Dedifferentiated amniotic fluid mesenchymal stem cell (primary cell): ENCODE results near the gene FLT1.

ENCODE experiments used
- DNase-seq: peaks from one replicate; pipeline ENCODE4 v3.0.0-alpha.2; 2016; ENCODE audit errors: extremely low spot score

The FLT1 gene

GRCh38 chr13:28485996-28486543 is 8.9 kb downstream of the FLT1 start:
- no peak for DNase-seq

DNA sequence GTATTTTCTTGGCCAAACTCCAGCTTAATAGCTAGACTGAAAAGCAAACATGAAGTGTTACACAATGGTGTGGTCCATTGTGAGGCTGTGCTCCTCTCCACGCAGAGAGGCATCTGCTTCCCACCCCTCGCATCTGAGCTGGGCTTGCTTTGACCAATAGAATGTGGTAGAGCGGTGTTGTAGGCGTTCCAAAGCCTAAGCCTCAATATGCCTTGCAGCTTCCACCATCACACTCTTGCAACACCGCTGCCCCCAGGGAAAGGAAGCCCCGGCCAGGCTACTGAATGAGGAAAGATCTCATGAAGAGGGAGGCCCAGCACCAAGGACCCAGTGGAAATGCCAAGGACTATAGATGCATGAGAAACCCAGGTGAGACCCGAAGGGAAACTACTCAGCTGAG is 9.4 kb downstream of the FLT1 start:
- no peak for DNase-seq

GRCh38 chr13:28485097-28485496 is 9.8 kb downstream of the FLT1 start:
- DNase-seq: no peak

DNA sequence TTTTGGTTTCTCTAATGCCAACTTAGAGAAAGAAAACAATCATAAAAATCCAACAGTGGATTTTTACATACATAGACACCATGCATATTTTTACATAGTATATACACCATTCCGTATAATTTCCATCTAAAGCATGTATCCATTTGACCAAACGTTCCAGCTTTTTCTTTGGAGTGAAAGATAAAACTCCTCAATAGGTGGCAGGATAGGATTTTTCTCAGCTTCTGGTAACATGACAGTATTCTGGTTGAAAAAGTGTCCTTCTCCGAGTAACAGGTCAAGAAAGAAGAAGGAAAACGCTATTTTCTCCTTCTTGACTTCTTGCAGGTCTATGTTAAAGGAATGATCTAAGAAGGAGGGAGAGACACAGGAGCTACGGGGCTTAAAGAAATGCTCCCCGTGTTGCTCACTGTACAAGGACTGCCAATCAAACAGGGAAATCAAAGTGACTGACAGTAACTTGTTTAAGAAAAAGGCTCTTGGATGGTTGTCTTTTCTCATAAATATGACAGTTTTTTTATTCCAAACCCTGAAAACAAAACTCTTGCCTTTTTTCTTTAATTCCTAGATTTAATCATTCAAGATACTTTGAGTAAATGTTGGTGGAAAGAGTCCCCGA is 11.5 kb downstream of the FLT1 start:
- DNase-seq: no peak

- no peak for DNase-seq
Observed at GRCh38 chr13:28479005-28479404, 15.9 kb downstream of the FLT1 start.

DNA sequence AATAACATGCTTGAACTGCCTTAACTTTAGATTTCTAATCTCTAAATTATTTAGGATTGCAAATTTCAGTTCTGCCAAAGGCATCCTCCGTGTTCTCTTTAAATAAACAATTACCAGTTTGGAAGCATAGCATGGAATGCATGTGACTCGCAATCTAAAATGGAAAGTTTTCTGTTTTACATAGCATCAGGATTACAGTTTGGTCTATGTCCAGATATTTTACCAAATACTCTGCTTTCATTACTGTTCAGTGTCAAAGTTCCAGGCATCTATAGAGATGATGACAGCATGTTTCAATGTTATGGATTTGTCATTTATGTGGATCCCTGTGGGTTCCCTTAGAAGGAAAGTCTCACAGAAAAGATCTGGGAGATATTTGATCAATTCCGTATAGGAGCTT is 16.8 kb downstream of the FLT1 start:
- peak; percentile 69 for DNase-seq

DNA sequence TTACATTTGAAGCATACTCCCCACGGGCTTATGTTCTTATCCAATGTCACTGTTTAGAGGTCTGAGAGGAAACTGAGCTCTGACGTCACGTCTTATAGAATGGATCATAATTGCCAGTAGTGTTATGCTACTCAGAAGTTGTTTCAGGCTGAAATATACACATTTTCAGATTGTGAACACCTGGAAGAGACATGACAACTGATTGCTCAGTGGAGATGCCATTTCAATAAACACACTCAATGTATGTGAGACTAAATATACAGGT is 17.3 kb downstream of the FLT1 start:
- no peak for DNase-seq

DNA sequence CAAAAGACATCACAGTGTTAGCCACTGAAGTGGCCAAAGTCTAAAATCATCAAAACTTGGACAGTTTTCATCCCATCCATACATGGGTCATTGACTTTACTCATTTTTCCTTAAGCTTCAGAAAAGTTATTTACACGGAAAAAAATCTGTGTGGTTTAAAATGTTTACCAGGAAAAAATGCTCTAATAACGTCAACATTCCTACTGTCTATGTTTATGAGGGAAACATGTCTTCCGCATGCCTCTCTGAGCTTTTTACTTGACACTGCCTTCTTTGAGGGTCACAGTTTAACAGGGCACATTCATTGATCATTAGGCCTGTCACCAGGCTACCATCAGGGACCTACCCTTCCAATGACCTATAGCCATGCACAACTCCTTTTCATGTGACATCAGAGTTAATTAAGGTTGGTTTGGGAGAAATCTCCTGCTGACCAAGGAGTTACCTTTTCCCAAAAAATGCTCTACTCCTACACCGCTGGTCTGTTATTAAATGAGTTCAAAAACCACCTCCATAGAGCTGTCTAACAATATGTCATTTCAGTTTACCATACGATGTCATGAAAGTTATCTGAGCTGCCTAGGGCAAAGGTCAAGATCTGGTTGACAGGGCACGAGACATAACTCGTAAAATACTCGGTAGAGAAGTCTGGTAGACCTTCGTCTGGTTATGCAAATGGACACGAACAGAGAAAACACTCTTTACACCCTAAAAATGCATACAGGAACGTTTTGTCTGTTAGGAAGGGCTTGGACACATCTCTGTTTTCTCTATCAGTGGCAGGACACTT is 17.8 kb downstream of the FLT1 start:
- no peak for DNase-seq

GRCh38 chr13:28475916-28476725 is 18.8 kb downstream of the FLT1 start:
- peak; percentile 83 for DNase-seq

DNA sequence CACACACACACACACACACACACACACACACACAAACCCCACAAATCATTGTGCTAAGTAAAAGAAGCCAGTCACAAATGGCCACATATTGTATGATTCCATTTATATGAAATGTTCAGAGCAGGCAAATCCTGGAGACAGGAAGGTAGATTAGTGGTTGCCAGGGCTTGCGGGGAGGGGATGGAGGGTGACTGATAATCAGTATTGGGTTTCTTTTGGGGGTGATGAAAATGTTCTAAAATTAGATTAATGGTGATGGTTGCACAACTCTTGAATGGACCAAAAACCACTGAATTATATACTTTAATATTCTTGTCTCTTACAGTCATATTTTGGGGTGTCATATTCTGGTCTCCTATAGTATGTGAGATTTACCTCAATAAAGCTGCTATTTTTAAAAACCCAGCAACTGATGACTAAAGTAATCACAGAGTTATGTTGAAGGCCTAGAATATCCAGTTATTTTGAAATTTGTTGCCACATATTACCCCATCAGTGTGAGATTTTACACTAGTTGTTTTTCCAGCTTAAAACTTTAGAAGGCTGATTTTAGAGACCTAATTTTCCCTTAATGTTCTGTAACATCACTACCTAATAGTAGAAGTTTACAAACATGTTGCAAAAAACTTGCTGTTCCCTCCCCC is 20.3 kb downstream of the FLT1 start:
- no peak for DNase-seq

GRCh38 chr13:28473044-28473443 is 21.9 kb downstream of the FLT1 start:
- DNase-seq: no peak

DNA sequence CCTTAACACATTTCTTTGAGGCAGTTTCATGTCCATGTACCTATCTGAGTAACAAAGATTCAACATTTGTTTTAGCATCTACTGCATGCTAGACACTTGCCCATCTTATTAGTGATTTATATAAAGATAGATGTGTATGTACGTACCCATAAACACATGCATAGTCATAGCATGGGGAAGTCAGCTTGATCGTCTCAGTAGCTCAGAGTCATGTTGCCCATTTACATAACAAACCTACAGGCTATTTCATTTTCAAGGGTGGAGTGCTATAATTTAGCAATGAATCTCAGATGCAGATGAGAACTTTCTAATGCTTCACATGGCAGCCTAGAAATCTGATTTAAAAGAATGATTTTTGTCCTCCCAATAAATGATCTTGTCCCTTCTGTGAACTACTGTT is 23.5 kb downstream of the FLT1 start:
- no peak for DNase-seq

GRCh38 chr13:28470296-28470695 is 24.6 kb downstream of the FLT1 start:
- no peak for DNase-seq

DNA sequence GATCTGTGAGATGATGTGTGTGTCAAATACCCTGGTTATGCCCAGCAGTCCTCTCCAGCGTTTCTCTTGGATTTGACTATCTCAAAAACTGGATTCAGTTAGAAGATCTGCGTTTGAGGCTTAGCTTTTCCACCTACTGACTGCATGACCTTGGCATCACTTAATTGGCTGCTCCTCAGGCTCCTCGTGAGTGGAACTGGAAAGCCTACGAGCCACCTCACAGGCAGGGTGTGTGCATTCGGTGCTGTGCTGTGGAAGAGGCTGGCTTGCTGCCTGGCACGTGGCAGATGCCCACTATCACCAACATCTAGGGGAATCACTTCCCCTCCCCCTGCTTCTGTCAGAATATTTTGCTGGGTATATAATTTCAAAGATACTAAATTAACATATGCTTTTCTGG is 25.6 kb downstream of the FLT1 start:
- no peak for DNase-seq

DNA sequence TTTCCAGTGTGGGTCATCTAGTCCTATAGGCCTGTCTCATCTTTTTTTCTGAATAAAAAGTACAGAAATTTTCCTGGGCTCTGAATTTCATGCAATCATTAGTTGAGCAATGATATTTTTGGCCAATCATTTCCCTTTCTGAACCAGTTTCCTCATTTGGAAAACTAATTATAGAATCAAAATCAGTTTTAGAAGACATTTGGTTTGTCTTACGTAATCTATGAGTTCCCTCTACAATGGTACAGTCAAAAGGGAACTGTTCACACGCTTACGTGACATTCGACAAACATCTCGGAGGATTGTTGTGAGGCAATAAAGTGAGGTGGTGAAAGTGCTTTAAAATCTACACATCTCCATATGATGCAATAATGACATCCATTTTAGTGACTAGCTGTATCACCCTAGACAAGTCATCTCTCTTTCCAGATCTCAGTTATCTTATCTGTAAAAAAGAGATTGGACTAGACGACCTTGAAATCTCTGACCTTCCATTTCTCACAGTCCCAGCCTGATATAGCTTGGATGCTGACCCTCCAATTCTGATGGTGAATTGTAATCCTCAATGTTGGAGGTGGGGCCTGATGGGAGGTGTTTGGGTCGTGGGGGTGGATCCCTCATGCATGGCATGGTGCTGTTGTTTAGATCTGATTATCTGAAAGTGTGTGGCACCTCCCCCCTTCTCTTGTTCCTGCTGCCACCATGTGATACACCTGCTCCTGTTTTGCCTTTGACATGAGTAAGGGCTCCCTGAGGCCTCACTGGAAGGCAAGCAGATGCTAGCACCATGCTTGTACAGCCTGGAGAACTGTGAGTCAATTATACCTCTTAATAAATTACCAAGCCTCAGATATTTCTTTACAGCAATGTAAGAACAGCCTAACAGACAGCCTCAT is 26.7 kb downstream of the FLT1 start:
- no peak for DNase-seq

DNA sequence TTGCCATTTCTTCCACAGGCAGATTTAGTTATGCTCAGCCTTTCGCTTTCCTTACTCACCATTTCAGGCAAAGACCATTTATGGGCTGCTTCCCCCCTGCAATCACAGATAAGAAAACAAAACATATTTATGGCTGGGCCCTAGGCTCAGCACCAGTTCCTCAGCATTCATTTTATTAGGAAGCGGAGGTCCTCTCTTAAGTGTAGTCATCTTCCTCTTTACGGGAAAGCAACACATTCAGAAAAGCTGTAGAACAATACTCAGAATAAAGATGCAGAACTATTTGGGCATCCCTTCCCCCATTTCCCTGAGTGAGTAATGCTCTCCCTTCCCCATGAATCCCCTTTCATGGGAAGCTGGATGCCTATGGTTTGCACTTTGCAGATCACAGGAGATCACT is 27.9 kb downstream of the FLT1 start:
- DNase-seq: no peak

DNA sequence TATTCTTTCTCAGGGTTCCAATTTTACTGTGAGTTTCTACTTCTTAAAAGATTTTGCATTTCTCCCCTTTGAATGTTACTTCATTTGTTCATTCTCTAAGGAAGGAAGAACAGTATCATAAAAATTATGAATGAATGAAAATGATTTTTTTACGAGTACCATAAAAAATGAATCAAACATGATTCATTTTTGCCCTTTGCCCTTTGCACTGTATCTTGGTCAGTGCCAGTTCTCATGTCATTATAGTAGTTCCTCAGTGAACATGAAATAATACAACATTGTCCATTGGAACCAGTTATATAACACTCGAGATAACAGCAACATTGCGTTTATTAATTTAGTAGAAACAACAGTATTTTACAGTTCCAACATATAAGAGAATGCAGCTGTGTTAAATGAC is 28.8 kb downstream of the FLT1 start:
- no peak for DNase-seq

GRCh38 chr13:28464861-28465460 is 30.0 kb downstream of the FLT1 start:
- no peak for DNase-seq

DNA sequence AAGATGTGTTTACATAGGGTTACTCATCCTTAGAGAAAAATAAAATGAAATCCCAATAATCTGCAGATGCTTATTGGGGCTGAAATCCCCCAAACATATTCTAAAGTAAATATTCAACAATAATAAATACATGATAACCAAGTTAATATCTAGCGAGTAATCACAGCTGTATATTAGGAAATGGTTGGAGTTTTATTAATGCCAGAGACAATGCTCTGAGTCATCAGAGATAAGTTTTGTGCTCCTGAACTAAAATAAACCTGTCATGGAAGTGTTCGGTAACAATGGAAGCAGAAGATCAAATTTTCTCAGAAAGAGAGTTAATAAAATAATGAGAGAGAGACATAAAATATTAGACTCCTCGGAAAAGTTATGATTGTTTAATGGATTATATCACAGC is 31.4 kb downstream of the FLT1 start:
- no peak for DNase-seq

GRCh38 chr13:28459911-28460310 is 35.0 kb downstream of the FLT1 start:
- DNase-seq: no peak

- DNase-seq: no peak
Observed at GRCh38 chr13:28458608-28459007, 36.3 kb downstream of the FLT1 start.
